ENCODE results near the gene XAGE5. TPM values are rescaled to one million over a fixed set of nuclear protein-coding genes. Genes with fewer than 3 reads are reported as not detected.
"Not testable (repeated sequence)": the region's sequence is repeated elsewhere in the genome, so short reads cannot be mapped to it uniquely, and the experiment has no call there.

Gene XAGE5, protein sequence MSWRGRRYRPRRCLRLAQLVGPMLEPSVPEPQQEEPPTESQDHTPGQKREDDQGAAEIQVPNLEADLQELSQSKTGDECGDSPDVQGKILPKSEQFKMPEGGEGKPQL
- total RNA-seq (2014; rRNA removed; shearing (Covaris generic)): not detected in 2 replicates

DNA sequence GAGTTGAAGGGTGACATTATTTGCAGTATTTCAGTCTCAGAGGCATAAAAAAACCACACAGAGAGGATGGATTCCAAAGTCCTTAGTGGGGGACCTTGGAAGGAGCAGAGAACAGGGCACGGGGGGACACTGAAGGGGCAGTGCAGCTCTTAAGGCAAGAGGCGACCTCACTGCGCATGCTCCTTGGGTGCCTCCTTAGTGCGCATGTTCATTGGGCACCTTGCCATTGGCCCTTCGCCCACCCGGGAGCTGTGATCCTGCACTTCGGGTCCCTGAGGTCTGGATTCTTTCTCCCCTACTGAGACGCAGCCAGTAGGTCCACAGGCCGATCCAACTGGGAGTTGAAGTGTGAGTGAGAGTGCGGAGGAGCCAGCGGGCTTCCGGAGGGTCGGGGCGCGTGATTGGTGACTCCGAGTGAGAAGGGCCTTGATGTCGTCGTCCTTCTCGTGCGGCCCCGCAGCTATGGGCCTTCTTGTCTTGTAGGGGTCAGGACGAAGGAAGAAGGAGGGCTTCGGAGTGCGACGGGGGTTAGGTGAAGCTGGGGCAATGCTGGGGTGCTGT, at the start of gene XAGE5:
XAGE5 (plus strand) TSS at position 223 of the 561 bp plus-strand sequence. CDS start 1,280 bp downstream, outside the sequence.
- peak; percentile 3 for DNase-seq (ENCODE audit: low read depth)

DNA sequence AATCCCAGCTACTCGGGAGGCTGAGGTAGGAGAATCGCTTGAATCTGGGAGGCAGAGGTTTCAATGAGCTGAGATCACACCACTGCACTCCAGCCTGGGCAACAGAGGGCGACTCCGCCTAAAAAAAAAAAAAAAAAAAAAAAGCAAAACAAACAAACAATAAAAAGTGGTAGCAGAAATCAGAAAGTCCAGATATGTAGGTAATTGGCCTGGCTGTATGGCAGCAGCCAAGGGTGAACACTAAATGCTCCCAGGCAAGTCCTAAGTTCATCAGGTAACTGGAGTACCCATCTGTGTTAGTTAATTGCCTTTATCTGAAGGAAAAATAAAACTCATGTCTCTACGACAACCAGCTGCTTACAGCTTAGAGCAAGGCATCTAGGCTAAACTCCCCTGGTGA, 45.1 kb upstream of the XAGE5 start:
- DNase-seq (ENCODE audit: low read depth): not testable (repeated sequence)

DNA sequence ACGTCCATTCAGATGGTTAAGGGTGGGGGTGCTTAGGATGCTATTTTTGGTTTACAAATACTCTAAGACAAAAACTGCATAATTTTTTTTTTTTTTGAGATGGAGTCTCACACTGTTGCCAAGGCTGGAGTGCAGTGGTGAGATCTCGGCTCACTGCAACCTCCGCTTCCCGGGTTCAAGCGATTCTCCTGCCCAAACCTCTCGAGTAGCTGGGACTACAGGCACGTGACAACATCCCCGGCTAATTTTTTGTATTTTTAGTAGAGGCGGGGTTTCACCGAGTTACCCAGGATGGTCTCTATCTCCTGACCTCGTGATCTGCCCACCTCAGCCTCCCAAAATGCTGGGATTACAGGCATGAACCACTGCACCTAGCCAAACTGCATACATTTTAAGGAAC, 37.6 kb upstream of the XAGE5 start:
- DNase-seq (ENCODE audit: low read depth): not testable (repeated sequence)

DNA sequence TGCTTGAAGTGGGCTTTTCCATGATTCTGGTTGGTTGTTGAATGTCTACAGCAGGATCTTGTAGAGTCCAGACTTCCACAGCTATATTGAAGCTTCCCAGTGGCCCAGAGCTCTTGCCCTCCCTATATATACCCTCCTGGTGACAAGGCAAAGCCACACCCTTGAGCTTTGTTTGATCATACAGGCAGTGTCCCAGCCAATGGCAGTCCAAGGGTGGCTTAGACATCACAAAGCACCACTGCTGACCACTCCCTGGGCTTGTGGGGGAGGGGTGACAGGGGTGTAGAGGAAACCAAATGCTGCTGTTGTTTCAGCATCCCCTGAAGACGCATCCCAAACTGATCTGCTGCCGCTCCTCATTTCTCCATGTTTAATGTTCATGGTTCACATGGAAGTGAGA, 13.8 kb upstream of the XAGE5 start, which contains the start of gene SPANXN5:
SPANXN5 (minus strand) TSS at position 101 of the 400 bp plus-strand sequence; CDS start at position 22, 79 bp downstream.
- peak; percentile 23 for DNase-seq (ENCODE audit: low read depth)

DNA sequence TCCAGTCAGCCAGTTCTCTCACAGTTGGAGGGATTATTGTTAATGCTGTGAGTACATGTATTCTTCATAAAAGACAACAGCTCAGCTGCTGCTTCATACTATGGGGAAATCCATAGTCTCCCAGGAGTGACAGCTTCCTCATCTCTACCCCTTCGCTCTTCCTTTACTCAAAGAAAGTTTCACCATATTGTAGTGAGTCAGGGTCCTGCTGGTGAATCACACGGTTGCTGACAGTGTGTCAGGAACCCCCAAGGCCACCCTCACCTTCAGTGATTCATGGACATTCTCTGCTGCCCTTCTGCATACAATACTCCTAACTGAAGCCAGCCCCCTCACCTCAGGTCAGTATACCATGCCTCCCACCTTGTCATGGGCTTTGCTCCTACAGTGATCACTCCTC, 6.2 kb upstream of the XAGE5 start:
- DNase-seq (ENCODE audit: low read depth): peak; percentile 15

DNA sequence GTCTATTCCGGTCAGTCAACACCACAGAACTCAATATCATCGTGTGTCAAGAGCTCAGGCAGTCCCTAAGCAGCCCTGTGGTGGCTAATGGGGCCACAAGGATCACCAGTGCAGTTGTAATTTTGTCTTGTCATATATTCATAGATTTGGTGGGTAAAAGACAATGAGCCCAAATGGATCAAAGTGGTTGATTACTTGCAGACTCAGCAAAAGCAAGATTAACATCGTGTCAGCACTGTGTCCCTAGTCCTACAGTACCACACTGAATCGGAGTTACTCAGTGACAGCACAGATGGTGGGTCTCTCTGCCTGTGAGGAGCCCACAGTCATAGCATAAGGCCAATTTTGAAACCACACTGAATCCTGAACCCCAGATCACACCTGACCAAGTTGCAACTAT, 8.7 kb downstream of the XAGE5 start:
- DNase-seq (ENCODE audit: low read depth): no peak

DNA sequence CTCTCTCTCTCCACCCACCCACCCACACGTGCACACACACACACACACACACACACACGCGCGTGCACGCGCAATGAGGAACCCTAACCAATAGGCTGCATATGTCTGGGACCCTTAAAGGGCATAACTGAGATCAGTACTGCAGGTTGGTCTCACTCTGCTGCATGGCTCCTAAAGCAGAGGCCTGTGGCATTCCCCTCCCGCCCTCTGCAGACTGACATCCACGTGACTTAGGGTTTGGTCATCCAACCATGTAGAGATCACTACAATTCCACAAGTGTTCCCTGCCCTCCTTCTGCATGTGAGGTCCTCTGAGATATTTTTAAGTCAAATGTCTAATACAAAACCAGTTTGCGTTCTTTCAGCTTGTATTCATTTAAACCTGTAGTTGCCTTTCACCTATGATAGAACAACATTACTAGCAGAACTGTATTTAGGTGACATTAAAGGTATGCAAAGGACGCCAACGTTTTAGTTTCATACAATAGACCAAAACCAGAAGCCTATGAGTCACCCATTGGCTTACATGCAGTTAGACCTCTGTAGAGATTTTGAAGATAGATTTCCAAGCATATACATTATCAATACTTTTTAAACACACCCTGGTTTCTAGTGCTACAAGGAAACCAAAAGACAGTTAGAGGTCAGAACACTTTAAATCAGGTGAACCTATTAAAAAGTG, 10.1 kb downstream of the XAGE5 start:
- DNase-seq (ENCODE audit: low read depth): no peak

DNA sequence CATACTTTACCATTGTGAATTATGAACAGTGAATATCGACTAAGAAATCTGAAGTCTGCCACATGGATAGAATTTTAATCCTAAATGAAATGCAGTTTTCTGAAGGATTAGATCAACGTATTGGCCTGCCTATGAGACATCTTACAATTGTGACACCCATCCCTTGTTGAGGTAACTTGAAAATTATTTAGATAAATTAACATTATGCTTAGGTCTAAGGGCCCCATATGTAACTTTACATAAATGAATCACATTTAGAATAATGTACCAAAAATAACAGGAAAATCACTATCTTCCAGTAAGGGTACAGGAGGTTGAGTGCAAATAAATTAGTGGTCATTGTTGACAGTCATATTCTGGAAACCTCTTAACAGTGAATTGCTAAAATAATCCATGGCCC, 13.5 kb downstream of the XAGE5 start:
- DNase-seq (ENCODE audit: low read depth): no peak

DNA sequence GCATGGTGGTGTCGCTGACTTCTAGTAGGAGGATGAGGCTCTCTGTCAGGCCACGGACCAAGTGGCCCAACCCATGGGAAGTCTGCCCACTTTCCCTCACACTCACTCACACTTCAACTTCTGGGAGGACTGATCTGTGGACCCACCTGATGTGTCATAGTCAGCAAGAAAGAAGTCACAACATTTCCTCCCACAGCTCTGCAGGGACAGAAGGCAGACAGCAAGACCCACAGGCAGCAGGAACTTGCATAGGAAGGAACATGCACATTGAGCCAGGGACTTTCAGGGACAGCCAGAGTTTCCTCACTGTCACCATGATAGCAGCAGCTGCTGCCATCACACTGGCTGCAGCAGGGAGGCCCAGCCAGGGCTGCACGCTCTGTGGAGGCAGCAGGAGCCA, 19.5 kb downstream of the XAGE5 start:
- DNase-seq (ENCODE audit: low read depth): no peak

DNA sequence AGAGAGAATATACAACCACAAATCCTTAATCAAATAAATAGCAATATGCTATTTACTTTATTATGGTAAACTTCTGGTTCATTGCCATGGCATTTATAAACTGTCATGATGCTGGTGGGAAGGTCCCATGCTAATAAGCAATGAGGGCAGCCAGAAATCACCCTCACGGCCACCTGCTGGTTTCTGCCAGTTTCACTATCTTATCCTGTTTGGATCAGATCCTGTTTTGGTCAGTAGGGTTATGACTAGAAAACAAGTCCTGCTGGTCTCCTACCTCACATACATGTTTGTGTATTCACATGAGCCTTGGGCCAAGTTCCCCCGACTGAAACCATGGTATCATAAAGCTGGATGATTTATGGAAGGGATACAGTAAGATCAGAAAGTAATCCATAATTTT, 28.1 kb downstream of the XAGE5 start:
- no peak for DNase-seq (ENCODE audit: low read depth)

DNA sequence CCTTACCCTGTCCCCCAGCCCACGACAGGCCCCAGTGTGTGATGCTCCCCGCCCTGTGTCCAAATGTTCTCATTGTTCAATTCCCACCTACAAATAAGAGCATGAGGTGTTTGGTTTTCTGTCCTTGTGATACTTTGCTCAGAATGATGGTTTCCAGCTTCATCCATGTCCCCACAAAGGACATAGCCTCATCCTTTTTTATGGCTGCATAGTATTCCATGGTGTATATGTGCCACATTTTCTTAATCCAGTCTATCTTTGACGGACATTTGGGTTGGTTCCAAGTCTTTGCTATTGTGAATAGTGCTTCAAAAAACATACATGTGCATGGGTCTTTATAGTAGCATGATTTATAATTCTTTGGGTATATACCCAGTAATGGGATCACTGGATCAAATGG, 32.5 kb downstream of the XAGE5 start:
- not testable (repeated sequence) for DNase-seq (ENCODE audit: low read depth)

DNA sequence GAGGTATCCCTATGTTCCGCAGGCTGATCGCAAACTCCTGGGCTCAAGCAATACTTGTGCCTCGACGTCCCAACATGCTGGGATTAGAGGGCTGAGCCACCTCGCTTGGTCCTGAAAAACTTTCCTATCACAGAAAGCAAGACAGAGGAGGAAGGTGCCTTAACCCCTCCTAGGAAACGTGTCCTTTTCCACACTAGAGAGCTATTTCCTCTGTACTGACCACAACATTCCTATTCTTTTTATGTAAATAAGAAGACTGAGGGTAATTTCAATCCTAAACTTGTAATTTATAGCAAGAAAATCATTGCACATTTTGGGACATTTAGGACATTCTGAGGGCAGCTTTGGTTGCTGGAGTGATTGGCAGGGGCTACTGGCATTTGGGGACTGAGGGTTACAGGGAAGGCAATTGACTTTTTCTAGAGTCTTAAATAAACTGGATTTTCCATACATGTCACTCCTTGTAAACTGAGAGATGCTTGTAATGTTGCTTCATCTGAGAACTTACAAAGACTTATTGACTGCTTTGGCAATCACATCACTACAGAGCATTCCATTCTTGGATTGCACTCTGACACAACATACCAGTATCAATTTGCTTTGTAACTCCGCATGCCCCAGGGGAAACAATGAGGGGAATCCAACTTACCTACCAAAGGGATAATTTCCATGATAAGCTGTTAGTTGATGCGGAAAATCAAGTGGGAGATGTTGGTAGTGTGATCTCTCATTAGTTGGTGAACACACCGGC, 41.2 kb downstream of the XAGE5 start:
- no peak for DNase-seq (ENCODE audit: low read depth)

DNA sequence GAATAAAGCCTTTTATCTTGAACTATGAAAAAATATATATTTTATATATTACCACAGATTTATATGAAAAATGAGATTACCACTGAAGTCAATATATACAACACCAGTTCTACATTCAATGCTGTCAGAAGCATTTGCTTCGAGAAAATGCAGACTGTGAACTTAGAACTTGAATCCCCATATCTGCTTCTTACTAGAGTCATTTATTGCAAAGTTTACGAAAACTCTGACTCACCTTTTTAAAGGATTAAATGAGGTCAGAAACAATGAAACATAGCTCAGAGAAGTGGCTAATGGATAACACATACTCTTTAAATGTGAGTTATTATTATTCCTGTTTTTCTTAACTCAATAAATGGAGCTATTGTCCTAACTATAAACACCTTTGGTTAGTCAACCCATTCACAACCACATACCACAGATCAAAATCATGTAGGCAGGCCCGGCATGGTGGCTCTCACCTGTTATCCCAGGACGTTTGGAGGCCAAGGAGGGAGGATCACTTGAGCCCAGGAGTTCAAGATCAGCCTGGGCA, 46.0 kb downstream of the XAGE5 start:
- not testable (repeated sequence) for DNase-seq (ENCODE audit: low read depth)

DNA sequence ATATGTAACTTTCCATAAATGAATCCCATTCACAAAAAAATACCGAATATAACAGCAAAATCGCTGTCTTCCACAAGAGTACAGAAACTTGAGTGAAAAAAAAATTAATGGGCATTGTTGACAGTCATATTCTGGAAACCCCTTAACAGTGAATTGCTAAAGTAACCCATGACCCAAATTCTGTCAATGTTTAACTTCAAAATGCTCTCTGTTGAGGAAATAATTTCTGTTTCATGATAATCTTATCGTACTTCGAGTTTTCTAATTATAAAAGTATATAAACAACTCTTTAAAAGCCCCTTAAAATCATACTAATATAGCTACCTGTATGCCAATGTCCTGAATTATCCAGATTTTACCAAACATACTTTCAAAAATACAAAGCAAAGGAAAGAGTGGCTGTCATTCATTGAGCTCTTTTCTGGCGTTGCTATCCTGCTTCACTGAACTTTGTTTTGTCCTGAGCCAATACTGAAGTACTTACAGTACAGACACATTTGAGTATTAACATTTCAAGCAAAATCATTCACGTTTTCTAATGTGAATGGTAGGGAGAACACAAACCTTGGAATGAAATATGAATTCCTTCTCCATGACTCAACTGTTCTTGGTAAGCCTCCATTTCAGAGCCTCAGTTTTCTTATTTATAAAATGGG, 54.4 kb downstream of the XAGE5 start:
- DNase-seq (ENCODE audit: low read depth): no peak

Other genes starting within 250 kb of the XAGE5 start
- not detected in 2 replicates for gene SSX7, start 156.4 kb upstream of the XAGE5 start, total RNA-seq (2014; rRNA removed; shearing (Covaris generic))
- gene SSX2, start 104.1 kb upstream of the XAGE5 start, total RNA-seq (2014; rRNA removed; shearing (Covaris generic)): not detected in 2 replicates
- gene SSX2B, start 60.0 kb upstream of the XAGE5 start, total RNA-seq (2014; rRNA removed; shearing (Covaris generic)): 1.5 and 2.6 TPM in 2 replicates
- gene SPANXN5, start 13.9 kb upstream of the XAGE5 start, total RNA-seq (2014; rRNA removed; shearing (Covaris generic)): not detected in 2 replicates
- gene XAGE3, start 56.8 kb downstream of the XAGE5 start, total RNA-seq (2014; rRNA removed; shearing (Covaris generic)): not detected in 2 replicates
- 3.5 and 7.9 TPM in 2 replicates for gene FAM156B, start 86.0 kb downstream of the XAGE5 start, total RNA-seq (2014; rRNA removed; shearing (Covaris generic))
- gene FAM156A, start 147.2 kb downstream of the XAGE5 start, total RNA-seq (2014; rRNA removed; shearing (Covaris generic)): 6.6 and 21.7 TPM in 2 replicates
- 0.24 and 1.2 TPM in 2 replicates for gene GPR173, start 237.5 kb downstream of the XAGE5 start, total RNA-seq (2014; rRNA removed; shearing (Covaris generic))

Data from Daoy (cell line).